T-cell (primary cell): Measurements from ENCODE around the gene PTBP1. TPM values are rescaled to one million over a fixed set of nuclear protein-coding genes. Genes with fewer than 3 reads are reported as not detected.

Experiments used
- ATAC-seq, 4 experiments: fragments of 200-7000 bp in 3 of 4; fragments of 150-1000 bp in 1 of 4; cut with Tn5 transposase; replicated peaks in 1 of 4; 1 replicate in 3 of 4; 2 replicates in 1 of 4; pipeline ENCODE4 v1.10.0; 2021; ENCODE audit warnings: moderate library complexity in 3 of 4, mild to moderate bottlenecking in 2 of 4, moderate number of reproducible peaks in 1 of 4
- CTCF ChIA-PET, 2 donors: fragments of 300-600 bp; sonication (Branson Sonifier 250); formaldehyde crosslinking; loops; one replicate each; lab custom pipeline; 2022; ENCODE audit warnings: antibody characterized with exemption in 2 of 2; lab: Charles Lee
- POLR2A ChIA-PET, 2 donors: fragments of 300-600 bp; sonication (Branson Sonifier 250); formaldehyde crosslinking; loops; one replicate each; lab custom pipeline; 2022; ENCODE audit warnings: antibody characterized with exemption in 2 of 2; lab: Charles Lee
- DNase-seq, 35 experiments: peaks; one replicate each; pipeline versions ENCODE4 v3.0.0 to v3.0.0-alpha.2; 2013 to 2023
- H3K27ac ChIP-seq: one replicate; pipeline ENCODE4 v1.5.1; 2013; ENCODE audit warnings: low read length
- H3K27me3 ChIP-seq, 2 experiments: replicated peaks in 1 of 2; 1 replicate in 1 of 2; 2 replicates in 1 of 2; pipeline versions ENCODE4 v1.6.1 to v1.7.0; 2013; ENCODE audit warnings: low read length in 1 of 2, mixed read lengths in 1 of 2; ENCODE audit not compliant: control insufficient read depth in 2 of 2, insufficient read depth in 2 of 2; ENCODE audit errors: extremely low read depth in 1 of 2
- H3K36me3 ChIP-seq, 2 donors: 1 replicate in 1 of 2; 2 replicates in 1 of 2; pipeline versions ENCODE4 v1.6.1 to v1.7.0; 2013; ENCODE audit warnings: low read length in 1 of 2; ENCODE audit not compliant: control insufficient read depth in 2 of 2, insufficient read depth in 1 of 2; ENCODE audit errors: extremely low read depth in 1 of 2
- H3K4me1 ChIP-seq, 2 experiments: 1 replicate in 1 of 2; 2 replicates in 1 of 2; pipeline versions ENCODE4 v1.6.1 to v1.7.0; 2013; ENCODE audit warnings: low read length in 2 of 2, mixed read lengths in 1 of 2; ENCODE audit not compliant: insufficient read depth in 2 of 2, control insufficient read depth in 1 of 2; ENCODE audit errors: extremely low read depth in 1 of 2
- H3K4me3 ChIP-seq, 2 donors: 1 replicate in 1 of 2; 2 replicates in 1 of 2; pipeline versions ENCODE4 v1.5.1 to v1.7.0; 2013; ENCODE audit warnings: mild to moderate bottlenecking in 2 of 2, low read length in 1 of 2, moderate library complexity in 1 of 2; ENCODE audit not compliant: control insufficient read depth in 1 of 2; ENCODE audit errors: extremely low read depth in 1 of 2
- H3K9me3 ChIP-seq: 2 replicates; pipeline ENCODE4 v1.7.0; 2013
- H3K27ac Mint-ChIP-seq, 2 donors: one replicate each; pipeline ENCODE4 v1.8.0; 2020 to 2021; ENCODE audit warnings: mild to moderate bottlenecking in 2 of 2, mixed read lengths in 2 of 2
- H3K27me3 Mint-ChIP-seq, 2 donors: one replicate each; pipeline ENCODE4 v1.8.0; 2021 to 2022; ENCODE audit warnings: mixed read lengths in 2 of 2
- H3K36me3 Mint-ChIP-seq: one replicate; pipeline ENCODE4 v1.8.0; 2021; ENCODE audit warnings: mixed read lengths
- H3K4me1 Mint-ChIP-seq, 3 donors: one replicate each; pipeline ENCODE4 v1.8.0; 2020 to 2022; ENCODE audit warnings: mixed read lengths in 3 of 3, mild to moderate bottlenecking in 1 of 3
- H3K4me3 Mint-ChIP-seq, 3 donors: one replicate each; pipeline ENCODE4 v1.8.0; 2020 to 2022; ENCODE audit warnings: mild to moderate bottlenecking in 3 of 3, mixed read lengths in 3 of 3, moderate library complexity in 3 of 3
- H3K9me3 Mint-ChIP-seq, 3 donors: one replicate each; pipeline ENCODE4 v1.8.0; 2020 to 2022; ENCODE audit warnings: mixed read lengths in 3 of 3
- WGBS: methylation state at CpG from one replicate; pipeline ENCODE4 v1.1.5; 2013; ENCODE audit warnings: missing lambda C conversion rate; ENCODE audit not compliant: insufficient coverage; 5-methylcytosine and 5-hydroxymethylcytosine counted together
- total RNA-seq, 35 experiments: library from RNA in 6 of 35; stranded (reverse) in 6 of 35; fragments of 120-200 nt in 1 of 35; gene quantifications; one replicate each; pipeline versions ENCODE4 v1.2.1 to v1.2.4 and lab custom pipeline; 2013 to 2026

PTBP1 gene
- total RNA-seq, 5 donors from 2014 or later (not counting 1 experiment from before 2014, with no cell fraction given), result 307 to 343 (median 316) TPM

DNA sequence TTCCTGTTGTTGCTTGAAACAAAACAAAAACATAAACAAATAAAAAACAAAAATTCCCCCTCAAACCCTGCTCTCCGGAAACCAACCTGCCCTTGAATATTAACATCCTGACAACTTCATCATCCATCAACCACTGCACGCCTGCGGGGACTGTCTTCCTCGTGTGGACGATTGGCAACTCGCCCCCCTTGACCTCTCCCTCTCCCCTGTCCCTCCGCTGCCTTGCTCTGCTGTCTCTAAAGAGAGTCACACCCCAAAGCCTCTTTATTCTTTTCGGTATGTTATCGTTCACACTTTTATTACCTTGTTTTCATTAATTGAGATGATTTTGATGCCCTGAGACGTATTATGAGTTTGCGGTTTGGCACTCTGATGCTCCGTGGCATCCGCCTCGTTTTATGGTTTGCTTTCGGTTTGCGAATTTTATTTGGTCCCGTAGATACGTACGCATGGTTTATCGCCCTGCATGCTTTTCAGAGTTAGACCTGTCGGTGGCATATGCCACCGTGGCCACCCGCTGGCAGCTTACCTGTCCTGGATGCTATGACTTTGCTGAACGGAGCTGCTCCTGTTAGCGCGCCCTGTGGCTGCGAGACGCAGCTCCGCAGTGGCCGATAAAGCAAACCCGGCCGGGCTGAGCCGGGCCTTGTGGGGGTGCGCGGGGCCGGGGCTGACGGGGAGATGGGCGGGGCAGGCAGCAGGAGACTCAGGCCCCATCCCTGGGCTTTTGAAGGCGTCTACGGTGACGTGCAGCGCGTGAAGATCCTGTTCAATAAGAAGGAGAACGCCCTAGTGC is 10.6 kb downstream of the PTBP1 start:
- Mint-ChIP-seq H3K36me3 (peaks cover 24% of the 10 kb centered on the region), H3K9me3 (no peaks in the 10 kb centered on the region), H3K4me1 (peaks cover 8 to 25% (median 18%) of the 10 kb centered on the region in 3 donors), H3K4me3 (peak overlapping the region in 1 of 3 donors; percentile 10), H3K27me3 (no peaks in the 10 kb centered on the region), H3K27ac (peak overlapping the region; percentile 22 to 63)
- Histone ChIP-seq H3K4me1 (peaks cover 0 to 13% of the 10 kb centered on the region in 2 experiments), H3K27ac (no peak overlapping the region), H3K27me3 (no peaks in the 10 kb centered on the region), H3K4me3 (no peak overlapping the region), H3K9me3 (no peaks in the 10 kb centered on the region), H3K36me3 (peaks cover 74 to 88% of the 10 kb centered on the region in 2 donors)
- 92% methylated on average over 26 of the region's 44 CpGs for WGBS
- DNase-seq (peak in 1 of 35 experiments; percentile 6), ATAC-seq (no peak)
- ChIA-PET POLR2A (no interaction called here), CTCF (no interaction called here)

DNA sequence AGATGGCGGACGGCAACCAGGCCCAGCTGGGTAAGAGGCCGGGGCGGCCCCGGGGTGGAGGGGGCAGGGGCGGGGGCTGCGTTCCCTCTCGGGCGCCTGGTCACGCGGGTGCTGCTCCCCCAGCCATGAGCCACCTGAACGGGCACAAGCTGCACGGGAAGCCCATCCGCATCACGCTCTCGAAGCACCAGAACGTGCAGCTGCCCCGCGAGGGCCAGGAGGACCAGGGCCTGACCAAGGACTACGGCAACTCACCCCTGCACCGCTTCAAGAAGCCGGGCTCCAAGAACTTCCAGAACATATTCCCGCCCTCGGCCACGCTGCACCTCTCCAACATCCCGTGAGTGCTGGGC is 11.1 kb downstream of the PTBP1 start:
- H3K4me1 ChIP-seq, result peaks cover 0 to 8% of the 10 kb centered on the region in 2 experiments
- peaks cover 22% of the 10 kb centered on the region for H3K36me3 Mint-ChIP-seq
- no peaks in the 10 kb centered on the region for H3K9me3 ChIP-seq
- H3K4me3 Mint-ChIP-seq, result no peak overlapping the region
- no peak overlapping the region for H3K27ac ChIP-seq
- no peak for ATAC-seq
- H3K4me1 Mint-ChIP-seq, result peaks cover 7 to 20% (median 13%) of the 10 kb centered on the region in 3 donors
- peaks cover 76 to 84% of the 10 kb centered on the region in 2 donors for H3K36me3 ChIP-seq
- DNase-seq, result peak in 1 of 35 experiments; percentile 2
- 92% methylated on average over 17 of the region's 26 CpGs for WGBS
- CTCF ChIA-PET, result no interaction called here
- no peaks in the 10 kb centered on the region for H3K9me3 Mint-ChIP-seq
- H3K4me3 ChIP-seq, result no peak overlapping the region
- no peak overlapping the region for H3K27ac Mint-ChIP-seq
- no peaks in the 10 kb centered on the region for H3K27me3 Mint-ChIP-seq
- no peaks in the 10 kb centered on the region for H3K27me3 ChIP-seq
- POLR2A ChIA-PET, result no interaction called here

GRCh38 chr19:810077-810855 is 13.0 kb downstream of the PTBP1 start:
- peaks cover 19% of the 10 kb centered on the region for H3K36me3 Mint-ChIP-seq

GRCh38 chr19:810883-811489 is 13.7 kb downstream of the PTBP1 start:
- Histone ChIP-seq H3K4me3 (no peak overlapping the region), H3K27ac (no peak overlapping the region), H3K27me3 (no peaks in the 10 kb centered on the region), H3K36me3 (peaks cover 58 to 61% of the 10 kb centered on the region in 2 donors), H3K9me3 (no peaks in the 10 kb centered on the region), H3K4me1 (no peaks in the 10 kb centered on the region)
- no peaks in the 10 kb centered on the region for H3K27me3 Mint-ChIP-seq
- peaks cover 22% of the 10 kb centered on the region for H3K36me3 Mint-ChIP-seq
- H3K4me3 Mint-ChIP-seq, result no peak overlapping the region
- ChIA-PET CTCF (no interaction called here), POLR2A (interaction anchor here in 1 of 2 donors (0.6 kb wide), 1 partner anchor 177 kb away, joined by 7 read pairs; no protein-coding TSS in a partner anchor)
- H3K27ac Mint-ChIP-seq, result no peak overlapping the region
- no peaks in the 10 kb centered on the region for H3K9me3 Mint-ChIP-seq
- WGBS, result 93% methylated on average over 20 of the region's 25 CpGs
- no peak for DNase-seq
- H3K4me1 Mint-ChIP-seq, result peaks cover 7 to 11% (median 9%) of the 10 kb centered on the region in 3 donors
- ATAC-seq, result no peak

More at GRCh38 chr19:810077-810855, 13.0 kb downstream of the PTBP1 start:
- H3K27ac Mint-ChIP-seq, result no peak overlapping the region
- no peaks in the 10 kb centered on the region for H3K27me3 ChIP-seq
- H3K4me3 ChIP-seq, result no peak overlapping the region
- peaks cover 7 to 11% (median 9%) of the 10 kb centered on the region in 3 donors for H3K4me1 Mint-ChIP-seq
- CTCF ChIA-PET, result no interaction called here
- H3K27ac ChIP-seq, result no peak overlapping the region
- no peaks in the 10 kb centered on the region for H3K9me3 ChIP-seq
- ATAC-seq, result no peak
- POLR2A ChIA-PET, result interaction anchor here in 1 of 2 donors (0.6 kb wide), 1 partner anchor 176 kb away, joined by 7 read pairs; no protein-coding TSS in a partner anchor
- no peak overlapping the region for H3K4me3 Mint-ChIP-seq
- 95% methylated on average over 29 of the region's 30 CpGs for WGBS
- H3K4me1 ChIP-seq, result no peaks in the 10 kb centered on the region
- H3K36me3 ChIP-seq, result peaks cover 65 to 67% of the 10 kb centered on the region in 2 donors
- H3K9me3 Mint-ChIP-seq, result no peaks in the 10 kb centered on the region
- no peak for DNase-seq
- no peaks in the 10 kb centered on the region for H3K27me3 Mint-ChIP-seq

DNA sequence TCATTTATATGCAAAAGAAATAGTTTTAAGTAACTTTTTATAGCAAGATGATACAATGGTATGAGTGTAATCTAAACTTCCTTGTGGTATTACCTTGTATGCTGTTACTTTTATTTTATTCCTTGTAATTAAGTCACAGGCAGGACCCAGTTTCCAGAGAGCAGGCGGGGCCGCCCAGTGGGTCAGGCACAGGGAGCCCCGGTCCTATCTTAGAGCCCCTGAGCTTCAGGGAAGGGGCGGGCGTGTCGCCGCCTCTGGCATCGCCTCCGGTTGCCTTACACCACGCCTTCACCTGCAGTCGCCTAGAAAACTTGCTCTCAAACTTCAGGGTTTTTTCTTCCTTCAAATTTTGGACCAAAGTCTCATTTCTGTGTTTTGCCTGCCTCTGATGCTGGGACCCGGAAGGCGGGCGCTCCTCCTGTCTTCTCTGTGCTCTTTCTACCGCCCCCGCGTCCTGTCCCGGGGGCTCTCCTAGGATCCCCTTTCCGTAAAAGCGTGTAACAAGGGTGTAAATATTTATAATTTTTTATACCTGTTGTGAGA is 14.3 kb downstream of the PTBP1 start:
- ChIA-PET POLR2A (no interaction called here), CTCF (no interaction called here)
- peaks cover 52 to 55% of the 10 kb centered on the region in 2 donors for H3K36me3 ChIP-seq
- ATAC-seq, result no peak
- Mint-ChIP-seq H3K4me1 (peaks cover 9 to 13% (median 10%) of the 10 kb centered on the region in 3 donors), H3K27ac (no peak overlapping the region), H3K9me3 (no peaks in the 10 kb centered on the region), H3K4me3 (no peak overlapping the region), H3K27me3 (no peaks in the 10 kb centered on the region), H3K36me3 (peaks cover 26% of the 10 kb centered on the region)
- no peak overlapping the region for H3K4me3 ChIP-seq
- no peak overlapping the region for H3K27ac ChIP-seq
- WGBS, result 93% methylated on average over 11 of the region's 20 CpGs
- H3K9me3 ChIP-seq, result no peaks in the 10 kb centered on the region
- DNase-seq, result no peak
- H3K4me1 ChIP-seq, result no peaks in the 10 kb centered on the region
- no peaks in the 10 kb centered on the region for H3K27me3 ChIP-seq
